ENCODE results near the gene RNF144A. TPM values are rescaled to one million over a fixed set of nuclear protein-coding genes. Genes with fewer than 3 reads are reported as not detected.

Gene RNF144A
- total RNA-seq, 2 donors from 2014 or later, result 49.3 to 57.5 TPM

DNA sequence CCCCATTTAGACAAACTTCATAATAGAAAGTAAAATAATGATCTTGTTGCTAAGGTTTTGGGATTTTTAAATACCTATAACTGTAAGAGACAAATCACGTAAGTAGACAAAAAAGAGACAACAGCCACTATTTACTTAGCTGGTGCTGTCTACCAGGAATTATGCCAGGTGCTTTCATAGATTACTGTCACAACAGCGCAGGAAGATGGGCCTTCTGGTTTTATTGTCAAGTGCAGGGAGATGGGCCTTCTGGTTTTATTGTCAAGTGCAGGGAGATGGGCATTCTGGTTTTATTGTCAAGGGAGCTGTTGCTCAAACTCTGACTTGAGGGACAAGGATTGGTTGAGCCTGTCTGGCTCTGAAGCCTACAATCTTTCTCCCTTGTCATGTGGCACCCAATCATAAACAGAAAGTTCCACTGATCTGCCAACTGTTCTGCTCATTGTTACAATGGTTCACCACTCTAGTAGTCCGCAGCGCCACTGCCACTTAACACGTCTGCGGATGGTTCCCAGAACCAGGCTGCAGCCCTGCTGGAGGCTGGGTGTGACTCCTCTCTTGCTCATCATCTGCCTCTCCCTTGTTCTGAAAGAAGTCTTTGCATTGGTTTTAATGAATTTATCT lies 95.0 kb downstream of the RNF144A start:
- peaks cover 5 to 7% of the 10 kb centered on the region in 2 donors for H3K36me3 Mint-ChIP-seq
- H3K9me3 Mint-ChIP-seq, result no peaks in the 10 kb centered on the region
- DNase-seq (ENCODE audit: low spot score in 2 of 2) (no peak), ATAC-seq (no peak)
- no peak overlapping the region for H3K27ac Mint-ChIP-seq

DNA sequence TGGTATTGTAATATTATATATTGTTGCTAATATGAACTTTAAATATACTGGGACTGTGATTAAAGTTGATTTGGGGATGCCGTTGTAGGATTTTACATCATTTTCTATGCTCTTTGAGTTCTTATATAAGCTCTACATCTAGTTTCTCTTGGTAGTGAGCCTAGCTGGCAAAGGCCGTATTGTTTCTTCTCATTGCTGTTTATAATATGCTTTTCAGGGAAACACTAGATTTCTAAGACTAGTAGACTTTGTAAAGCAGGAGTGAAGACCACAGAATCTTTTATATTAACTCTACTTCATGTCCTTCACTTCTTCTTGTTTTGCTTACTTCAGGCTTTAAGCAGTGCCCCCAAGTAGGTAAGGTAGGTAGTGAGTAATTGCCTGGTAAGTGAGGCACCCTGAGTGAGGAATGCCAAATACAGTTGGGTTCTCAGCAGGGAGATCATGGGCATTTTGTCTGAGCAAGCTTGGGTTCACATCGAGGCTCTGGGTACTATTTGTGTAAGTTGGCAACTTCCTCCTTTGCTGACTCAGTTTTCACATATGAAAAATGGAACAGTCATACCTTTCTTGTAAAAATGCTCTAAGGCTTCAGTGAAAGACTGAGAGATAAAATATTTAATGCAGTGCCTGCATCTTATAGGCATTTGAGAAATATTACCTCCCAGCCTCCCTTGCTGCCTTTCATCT lies 96.4 kb downstream of the RNF144A start:
- no peak for DNase-seq (ENCODE audit: low spot score in 2 of 2)
- Mint-ChIP-seq H3K9me3 (no peaks in the 10 kb centered on the region), H3K36me3 (peaks cover 5 to 7% of the 10 kb centered on the region in 2 donors), H3K27ac (peak overlapping the region in 1 of 2 donors; percentile 17)
- ATAC-seq, result peak; percentile 60 to 70

DNA sequence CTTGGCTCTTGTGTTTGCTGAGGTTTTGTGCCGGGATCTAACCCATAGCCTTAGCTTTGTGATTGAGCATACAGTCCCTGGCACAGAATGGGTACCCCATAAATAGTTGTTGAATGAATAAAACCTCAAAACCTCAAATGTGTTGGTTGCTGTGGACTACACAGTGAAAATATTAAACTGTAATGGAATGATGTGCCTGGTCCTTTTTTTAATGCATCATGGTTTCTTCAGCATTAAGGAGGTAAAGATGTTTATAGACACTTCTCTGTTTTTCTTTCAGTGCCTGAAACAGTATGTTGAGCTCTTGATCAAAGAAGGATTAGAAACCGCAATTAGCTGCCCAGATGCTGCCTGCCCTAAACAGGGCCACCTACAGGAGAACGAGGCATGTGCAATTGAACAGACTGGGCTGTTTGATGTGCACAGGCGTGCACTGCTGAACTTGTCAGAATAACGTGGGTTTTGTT lies 97.0 kb downstream of the RNF144A start:
- H3K27ac Mint-ChIP-seq, result peak overlapping the region in 1 of 2 donors; percentile 17
- ATAC-seq, result peak in 1 of 2 donors; percentile 29

DNA sequence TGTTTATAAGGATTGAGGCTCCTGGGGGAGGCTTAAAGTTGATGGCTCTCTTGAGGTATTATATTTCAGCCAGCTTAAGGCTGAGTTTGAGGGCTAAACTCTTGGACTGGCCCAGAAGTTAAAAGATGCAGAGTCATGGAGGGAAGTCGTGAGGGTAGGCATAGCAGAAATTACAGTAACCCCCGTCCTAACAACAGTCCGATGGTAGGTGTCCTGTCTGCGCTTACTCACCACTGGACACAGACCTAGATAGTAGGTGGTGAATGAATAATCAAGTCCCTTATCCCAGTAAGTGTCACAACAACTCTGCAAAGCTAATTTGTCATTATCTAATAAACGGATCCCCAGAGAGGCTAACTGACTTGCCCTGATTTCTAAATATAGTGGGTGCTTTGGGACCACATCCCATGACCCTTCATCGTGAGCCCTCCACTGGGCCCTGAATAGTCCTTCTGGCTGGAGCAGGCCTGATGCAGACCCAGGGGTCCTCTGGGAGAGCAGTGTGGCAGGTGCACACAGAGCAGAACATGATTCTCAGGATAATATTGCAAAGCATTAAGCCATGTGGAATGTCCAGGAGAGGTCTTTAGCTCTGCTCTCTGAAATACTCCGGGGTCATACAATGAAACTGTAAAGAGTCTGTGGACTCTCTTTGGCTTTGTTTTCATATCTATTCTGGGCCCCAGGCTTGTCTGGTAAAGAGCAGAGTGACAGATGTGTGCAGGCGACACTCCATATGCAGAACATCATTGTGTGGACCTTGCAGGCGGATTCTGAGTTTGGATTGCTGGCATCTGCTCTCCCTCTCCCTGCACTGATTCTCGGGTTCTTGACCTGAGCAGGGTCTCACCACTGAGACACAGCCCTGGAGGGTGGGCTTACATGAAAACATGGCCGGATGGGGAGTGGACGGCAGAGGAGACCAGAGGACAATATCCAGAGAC lies 98.1 kb downstream of the RNF144A start:
- H3K9me3 Mint-ChIP-seq, result no peaks in the 10 kb centered on the region
- DNase-seq (ENCODE audit: low spot score in 2 of 2) (no peak), ATAC-seq (no peak)
- H3K27ac Mint-ChIP-seq, result peak overlapping the region; percentile 17 to 74
- H3K36me3 Mint-ChIP-seq, result peaks cover 5 to 7% of the 10 kb centered on the region in 2 donors

More for the DNA sequence above, 97.0 kb downstream of the RNF144A start:
- Mint-ChIP-seq H3K9me3 (no peaks in the 10 kb centered on the region), H3K36me3 (peaks cover 5 to 7% of the 10 kb centered on the region in 2 donors)
- peak in 1 of 2 donors; percentile 12 for DNase-seq (ENCODE audit: low spot score in 2 of 2)

DNA sequence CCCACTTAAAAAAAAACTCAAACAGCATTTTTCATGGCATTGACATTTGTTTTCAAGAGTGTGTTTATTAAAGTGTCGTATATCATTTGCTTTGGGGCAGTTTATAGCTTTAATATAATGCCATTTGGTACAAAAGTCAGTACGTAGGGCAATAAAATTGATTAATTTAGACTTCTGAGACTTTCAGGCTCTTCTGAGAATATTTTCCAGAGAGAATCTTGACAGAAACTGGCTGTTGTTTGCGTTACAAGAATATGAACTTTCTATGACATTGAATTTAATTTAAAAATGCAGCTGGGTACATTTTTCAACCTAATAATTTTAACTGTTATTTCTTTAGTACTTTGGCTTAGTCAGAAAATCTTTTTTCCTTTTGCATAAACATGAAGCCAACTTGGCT lies 98.9 kb downstream of the RNF144A start:
- no peak overlapping the region for H3K27ac Mint-ChIP-seq
- peaks cover 5 to 7% of the 10 kb centered on the region in 2 donors for H3K36me3 Mint-ChIP-seq
- no peak for DNase-seq (ENCODE audit: low spot score in 2 of 2)

DNA sequence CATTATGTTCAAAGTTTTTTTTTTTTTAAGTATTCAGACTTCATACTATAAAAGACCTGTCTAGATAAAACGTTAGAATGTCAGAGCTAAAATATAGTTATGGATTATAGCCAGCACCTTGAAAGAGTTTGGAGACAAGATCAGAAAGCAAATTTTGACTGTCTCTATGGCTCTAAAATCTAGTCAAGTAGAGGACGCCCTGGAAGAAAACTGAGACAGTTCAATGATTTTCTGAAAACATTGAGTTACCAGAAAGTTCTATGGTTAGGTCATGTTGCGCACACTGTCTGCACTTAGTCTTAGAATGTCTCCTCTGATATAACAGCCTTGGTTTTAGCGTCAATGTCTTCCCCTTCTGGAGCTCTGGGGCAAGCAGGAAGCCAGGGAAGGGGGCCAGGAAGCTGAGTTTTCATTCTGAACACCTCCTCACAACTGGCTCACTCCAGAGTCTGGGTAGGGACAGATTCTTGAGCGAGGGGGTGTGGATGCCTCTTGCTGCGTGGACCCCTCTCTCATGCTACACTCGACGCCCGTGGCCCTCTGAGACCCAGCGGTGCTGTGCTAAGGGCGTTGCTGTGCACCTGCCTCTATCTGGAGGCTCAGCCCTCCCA lies 99.5 kb downstream of the RNF144A start:
- ATAC-seq, result no peak
- no peaks in the 10 kb centered on the region for H3K9me3 Mint-ChIP-seq
- no peak overlapping the region for H3K27ac Mint-ChIP-seq
- peaks cover 7 to 10% of the 10 kb centered on the region in 2 donors for H3K36me3 Mint-ChIP-seq
- DNase-seq (ENCODE audit: low spot score in 2 of 2), result no peak

More for the DNA sequence above, 98.9 kb downstream of the RNF144A start:
- no peak for ATAC-seq
- H3K9me3 Mint-ChIP-seq, result no peaks in the 10 kb centered on the region

DNA sequence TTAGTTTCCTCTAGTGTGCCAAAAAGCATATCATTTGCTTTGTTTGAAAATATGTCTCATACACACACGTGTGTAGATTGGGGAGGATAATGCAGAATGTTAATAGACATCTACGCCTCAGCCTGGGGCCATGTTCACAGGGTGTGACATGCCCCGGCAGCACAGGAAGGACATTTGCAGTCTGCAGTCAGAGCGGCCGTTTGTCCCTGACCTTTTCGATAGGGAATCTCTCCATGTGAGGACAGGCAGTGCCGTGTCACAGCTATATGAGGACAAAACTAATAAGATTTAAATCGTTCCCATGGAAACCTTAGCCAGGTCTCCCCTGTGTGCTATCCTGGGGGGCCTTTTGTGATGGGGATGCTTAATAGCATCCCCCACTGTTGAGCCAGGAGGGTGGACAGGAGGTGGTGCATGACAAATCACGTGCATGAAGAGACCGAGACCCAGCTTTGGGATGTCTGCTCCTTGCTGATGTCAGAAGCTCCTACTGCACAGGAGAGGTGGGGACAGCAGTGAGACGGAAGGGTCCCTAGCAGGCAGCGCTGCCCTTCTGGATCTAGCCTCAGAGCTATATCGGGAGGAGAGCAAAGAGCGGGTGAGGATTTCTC lies 100.6 kb downstream of the RNF144A start:
- DNase-seq (ENCODE audit: low spot score in 2 of 2) (no peak), ATAC-seq (no peak)
- Mint-ChIP-seq H3K27ac (peak overlapping the region in 1 of 2 donors; percentile 77), H3K36me3 (peaks cover 7 to 11% of the 10 kb centered on the region in 2 donors), H3K9me3 (no peaks in the 10 kb centered on the region)

DNA sequence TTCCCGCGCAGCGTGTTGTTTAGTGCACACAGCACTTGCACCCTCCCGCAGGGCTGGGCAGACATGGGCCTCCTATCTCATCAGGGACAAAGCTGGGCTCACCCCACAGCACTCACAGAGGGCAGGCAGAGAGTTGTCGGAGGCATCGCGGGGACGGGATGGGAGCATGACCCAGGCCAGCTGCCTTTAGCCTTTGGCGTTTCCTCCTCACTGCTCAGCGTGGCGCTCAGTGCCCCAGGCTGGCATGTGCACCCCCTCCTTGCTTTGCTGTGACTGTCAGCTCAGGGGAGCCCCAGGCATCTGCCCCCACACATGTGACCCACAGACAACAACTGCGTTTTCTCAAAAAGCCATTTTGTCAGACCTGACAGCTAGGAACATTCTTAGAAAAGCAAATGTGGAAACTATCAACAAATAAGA lies 101.1 kb downstream of the RNF144A start:
- Mint-ChIP-seq H3K36me3 (peaks cover 7 to 11% of the 10 kb centered on the region in 2 donors), H3K9me3 (no peaks in the 10 kb centered on the region), H3K27ac (no peak overlapping the region)
- no peak for DNase-seq (ENCODE audit: low spot score in 2 of 2)
- no peak for ATAC-seq

DNA sequence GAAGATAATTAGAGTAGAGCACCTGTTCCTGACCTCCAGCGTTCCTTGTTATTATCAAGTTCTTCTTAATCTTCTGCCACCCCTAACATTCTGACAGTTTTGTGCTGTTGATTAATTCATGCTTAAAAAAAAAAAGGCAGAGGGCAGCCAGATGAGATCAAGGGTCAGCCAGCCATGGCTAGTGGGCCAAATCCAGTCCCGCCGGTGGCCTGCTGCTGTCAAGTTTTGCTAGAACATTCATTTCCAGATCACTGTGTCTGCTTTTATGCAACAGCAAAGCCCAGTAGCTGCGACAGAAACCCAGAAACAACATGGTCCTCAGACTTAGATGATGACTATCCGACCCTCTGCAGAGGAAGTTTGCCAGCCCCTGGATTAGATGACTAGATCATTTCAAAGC lies 101.6 kb downstream of the RNF144A start:
- peak overlapping the region in 1 of 2 donors; percentile 5 for H3K27ac Mint-ChIP-seq
- H3K9me3 Mint-ChIP-seq, result no peaks in the 10 kb centered on the region
- DNase-seq (ENCODE audit: low spot score in 2 of 2), result no peak
- ATAC-seq, result no peak
- peaks cover 7 to 11% of the 10 kb centered on the region in 2 donors for H3K36me3 Mint-ChIP-seq

DNA sequence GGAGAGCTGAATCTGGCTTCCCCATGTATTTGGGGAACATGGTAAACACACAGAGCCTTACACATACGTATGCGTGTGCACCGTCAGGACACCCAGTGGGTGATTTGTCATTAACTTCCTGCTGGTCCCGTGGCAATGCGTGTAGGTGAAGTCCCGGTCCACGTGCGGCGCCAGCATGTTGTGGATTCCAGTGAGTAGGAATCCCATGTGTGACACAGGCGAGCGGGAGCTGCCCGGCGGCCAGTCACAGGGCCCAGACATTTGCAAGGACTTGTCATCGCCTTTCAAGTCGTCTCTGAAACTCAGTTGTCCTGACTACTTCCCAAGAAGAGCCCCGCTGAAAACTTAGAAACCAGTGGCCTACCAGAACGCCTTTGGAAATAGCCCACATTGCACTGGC lies 102.0 kb downstream of the RNF144A start:
- peaks cover 7 to 11% of the 10 kb centered on the region in 2 donors for H3K36me3 Mint-ChIP-seq
- DNase-seq (ENCODE audit: low spot score in 2 of 2) (no peak), ATAC-seq (no peak)
- H3K9me3 Mint-ChIP-seq, result no peaks in the 10 kb centered on the region
- peak overlapping the region in 1 of 2 donors; percentile 5 for H3K27ac Mint-ChIP-seq

DNA sequence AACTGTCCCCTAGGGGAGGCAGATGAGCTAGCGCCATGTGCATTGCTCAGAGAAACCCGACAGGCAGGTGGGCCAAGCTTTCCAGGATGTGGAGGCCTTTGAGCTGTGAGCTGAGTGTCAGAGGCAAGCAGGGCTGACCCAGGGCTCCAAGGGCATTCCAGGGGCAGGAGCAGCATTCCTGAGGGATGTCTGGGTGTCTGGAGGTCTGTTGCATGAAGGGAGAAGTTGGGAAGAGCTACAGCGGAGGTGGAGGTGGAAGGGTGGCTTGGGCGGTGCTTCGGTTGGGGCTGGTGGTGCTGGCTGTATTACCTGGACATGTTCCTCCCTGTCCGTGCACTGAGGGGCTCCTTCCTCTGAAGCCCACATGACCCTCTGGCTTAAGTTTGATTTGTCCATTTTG lies 102.8 kb downstream of the RNF144A start:
- peaks cover 0 to 11% of the 10 kb centered on the region in 2 donors for H3K36me3 Mint-ChIP-seq
- no peak for ATAC-seq

DNA sequence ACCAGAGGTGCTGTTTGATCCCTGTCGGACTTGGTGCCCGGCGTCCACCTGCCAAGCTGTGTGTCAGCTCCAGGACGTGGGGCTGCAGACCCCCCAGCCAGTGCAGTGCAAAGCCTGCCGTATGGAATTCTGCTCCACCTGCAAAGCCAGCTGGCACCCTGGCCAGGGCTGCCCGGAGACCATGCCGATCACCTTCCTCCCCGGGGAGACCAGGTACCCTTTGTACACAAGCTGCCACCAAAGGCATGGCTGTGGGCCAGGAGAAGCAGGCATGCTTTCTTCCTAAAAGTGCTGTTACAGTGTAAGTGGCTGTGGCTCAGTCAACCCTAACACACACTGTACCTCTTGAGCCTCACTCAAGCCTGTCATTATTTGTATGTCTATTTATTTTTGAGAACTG lies 103.3 kb downstream of the RNF144A start:
- no peak for ATAC-seq
- no peaks in the 10 kb centered on the region for H3K9me3 Mint-ChIP-seq
- DNase-seq (ENCODE audit: low spot score in 2 of 2), result no peak
- peaks cover 0 to 8% of the 10 kb centered on the region in 2 donors for H3K36me3 Mint-ChIP-seq
- H3K27ac Mint-ChIP-seq, result peak overlapping the region; percentile 5 to 84

More for the DNA sequence above, 102.8 kb downstream of the RNF144A start:
- DNase-seq (ENCODE audit: low spot score in 2 of 2), result no peak
- H3K9me3 Mint-ChIP-seq, result no peaks in the 10 kb centered on the region
- H3K27ac Mint-ChIP-seq, result peak overlapping the region; percentile 5 to 68

DNA sequence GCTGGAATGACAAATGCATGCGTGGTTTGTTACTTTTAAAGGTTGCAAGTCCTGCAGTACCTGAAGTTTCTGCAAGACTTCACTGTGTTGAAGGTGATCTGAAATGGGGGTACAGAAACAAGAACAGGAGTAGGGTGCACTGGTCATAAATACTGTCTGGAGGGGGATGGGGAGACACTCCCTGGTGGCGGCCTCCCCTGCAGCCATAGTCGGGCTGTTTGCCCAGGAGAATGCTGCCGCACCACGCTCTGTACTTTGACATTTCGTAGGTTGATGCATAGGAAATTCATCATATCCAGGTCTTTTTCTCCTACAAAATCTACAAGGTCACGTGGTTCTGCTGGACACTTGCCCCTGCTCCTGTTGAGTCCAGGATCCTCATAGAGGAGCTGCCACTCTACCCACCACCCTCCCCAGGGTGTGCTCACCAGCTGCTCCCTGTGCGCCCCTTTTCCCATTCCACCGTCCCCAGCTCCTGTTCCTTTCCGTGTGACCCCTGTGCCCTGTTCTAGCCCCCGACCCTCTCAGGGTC lies 103.8 kb downstream of the RNF144A start:
- Mint-ChIP-seq H3K27ac (peak overlapping the region; percentile 5 to 84), H3K36me3 (peaks cover 0 to 5% of the 10 kb centered on the region in 2 donors), H3K9me3 (no peaks in the 10 kb centered on the region)
- DNase-seq (ENCODE audit: low spot score in 2 of 2) (no peak), ATAC-seq (no peak)

DNA sequence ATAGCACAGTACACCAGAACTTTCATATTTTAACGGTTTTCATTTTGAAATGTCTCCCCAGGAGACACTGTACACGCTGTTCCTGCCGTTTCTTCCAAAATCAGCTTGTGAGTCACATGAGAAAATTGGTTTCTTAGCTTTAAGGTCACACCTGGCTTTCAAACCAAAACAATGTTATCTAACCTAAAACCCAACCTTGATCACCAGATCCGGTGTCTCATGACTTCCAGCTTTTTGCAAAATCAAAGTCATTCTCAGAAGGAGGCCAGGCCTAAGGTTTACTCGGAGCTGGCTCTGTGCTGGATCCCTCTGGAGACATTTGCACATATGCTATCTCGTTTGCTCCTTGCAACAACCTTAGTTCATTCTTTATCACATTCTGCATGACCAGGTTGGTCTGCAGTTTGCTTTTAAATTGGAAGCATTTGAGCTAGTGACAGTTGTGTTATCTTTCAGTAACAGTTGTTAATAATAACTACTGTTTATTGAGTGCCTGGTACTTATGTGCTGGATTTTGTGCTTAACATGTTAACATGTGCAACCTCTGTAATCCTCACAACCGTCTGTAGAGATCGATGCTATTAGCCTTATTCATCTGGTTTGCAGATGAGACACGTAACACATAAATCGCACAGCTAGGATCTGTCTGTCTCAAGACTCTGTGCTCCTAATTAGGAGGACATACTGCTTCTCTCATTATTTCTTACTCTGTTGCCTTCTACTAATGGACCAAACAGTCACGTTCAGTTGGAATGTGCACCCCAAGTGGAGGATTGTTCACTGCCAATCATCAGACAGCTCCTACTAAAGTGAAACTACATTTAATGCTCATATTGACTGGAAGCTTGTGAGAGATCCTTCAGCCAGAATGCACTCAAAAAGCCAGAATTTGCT lies 105.5 kb downstream of the RNF144A start:
- ATAC-seq, result no peak
- H3K27ac Mint-ChIP-seq, result peak overlapping the region in 1 of 2 donors; percentile 70
- no peak for DNase-seq (ENCODE audit: low spot score in 2 of 2)
- H3K36me3 Mint-ChIP-seq, result peaks cover 0 to 15% of the 10 kb centered on the region in 2 donors
- no peaks in the 10 kb centered on the region for H3K9me3 Mint-ChIP-seq

DNA sequence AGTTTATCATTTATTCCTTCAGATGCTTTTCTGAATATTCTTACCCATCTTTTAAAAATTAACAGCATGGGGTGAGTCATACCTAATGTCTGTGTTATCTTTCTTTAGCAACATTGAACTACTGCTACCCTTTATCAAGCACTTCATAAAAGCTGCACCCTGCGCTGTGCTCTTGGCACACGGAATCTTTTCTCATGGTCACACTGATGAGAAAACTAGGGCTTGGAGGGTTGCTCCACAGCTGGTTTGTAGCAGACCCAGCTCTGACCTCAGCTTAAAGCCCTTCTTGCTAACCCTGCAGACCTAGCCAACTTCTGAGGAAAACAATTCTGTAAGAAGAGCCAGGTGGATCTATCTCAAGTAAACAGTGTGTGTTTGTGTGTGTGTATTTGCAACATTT lies 106.3 kb downstream of the RNF144A start:
- DNase-seq (ENCODE audit: low spot score in 2 of 2), result no peak
- Mint-ChIP-seq H3K36me3 (peaks cover 0 to 20% of the 10 kb centered on the region in 2 donors), H3K27ac (peak overlapping the region in 1 of 2 donors; percentile 16), H3K9me3 (no peaks in the 10 kb centered on the region)
- no peak for ATAC-seq

Measured in activated naive CD4-positive, alpha-beta T cell treated with anti-CD3 and anti-CD28 coated beads, Interleukin-2, amount 50 U/mL, for 72 hours (primary cell).